Smooth muscle cell (in vitro differentiated cells): Measurements from ENCODE around the gene THEM5. TPM values are rescaled to one million over a fixed set of nuclear protein-coding genes. Genes with fewer than 3 reads are reported as not detected.

Experiments used
- DNase-seq: peaks from one replicate; lab custom pipeline; 2025; ENCODE audit not compliant: unreplicated experiment; lab: John Stamatoyannopoulos, UW
- H2AFZ ChIP-seq: fragments of 200-600 bp; sonication (generic); 2 replicates; pipeline ENCODE4 v1.6.0; 2016; ENCODE audit warnings: antibody characterized with exemption, low read depth, mild to moderate bottlenecking
- H3F3A ChIP-seq: fragments of 200-600 bp; sonication (generic); 2 replicates; pipeline ENCODE4 v1.6.0; 2017; ENCODE audit warnings: antibody characterized with exemption, low read depth
- H3K27ac ChIP-seq: fragments of 200-600 bp; sonication (generic); 2 replicates; pipeline ENCODE4 v1.5.1; 2016; ENCODE audit warnings: low read depth, mild to moderate bottlenecking
- H3K27me3 ChIP-seq: fragments of 200-600 bp; sonication (generic); 2 replicates; pipeline ENCODE4 v1.6.1; 2016; ENCODE audit warnings: low read depth, mild to moderate bottlenecking
- H3K36me3 ChIP-seq: fragments of 200-600 bp; sonication (generic); 2 replicates; pipeline ENCODE4 v1.5.1; 2016; ENCODE audit warnings: low read depth
- H3K4me1 ChIP-seq: fragments of 200-600 bp; sonication (generic); 2 replicates; pipeline ENCODE4 v1.5.1; 2016; ENCODE audit warnings: low read depth
- H3K4me2 ChIP-seq: fragments of 200-600 bp; sonication (generic); 2 replicates; pipeline ENCODE4 v1.6.0; 2016; ENCODE audit warnings: mild to moderate bottlenecking
- H3K4me3 ChIP-seq: fragments of 200-600 bp; sonication (generic); 2 replicates; pipeline ENCODE4 v1.5.1; 2016; ENCODE audit warnings: mild to moderate bottlenecking
- H3K79me2 ChIP-seq: fragments of 200-600 bp; sonication (generic); 2 replicates; pipeline ENCODE4 v1.6.0; 2016; ENCODE audit warnings: low read depth, mild to moderate bottlenecking
- H3K9ac ChIP-seq: fragments of 200-600 bp; sonication (generic); 2 replicates; pipeline ENCODE4 v1.6.0; 2016; ENCODE audit warnings: low read depth
- H3K9me3 ChIP-seq: fragments of 200-600 bp; sonication (generic); replicated peaks from 2 replicates; pipeline ENCODE4 v1.5.1; 2016; ENCODE audit warnings: low read depth
- H4K20me1 ChIP-seq: fragments of 200-600 bp; sonication (generic); 2 replicates; pipeline ENCODE4 v1.6.0; 2016; ENCODE audit warnings: low read depth
- WGBS: methylation state at CpG from one replicate; pipeline ENCODE4 v1.1.7; 2016; ENCODE audit warnings: low lambda C conversion rate; 5-methylcytosine and 5-hydroxymethylcytosine counted together
- polyA plus RNA-seq: library from polyadenylated mRNA; unstranded; fragments of >200 nt; fragmentation: Nextera tagmentation; extraction: Ambion mirVana; gene quantifications from 2 replicates; pipeline ENCODE4 v1.2.1, GENCODE V29; 2016
- total RNA-seq: library from RNA; depleted of rRNA; stranded (reverse); fragments of >200 nt; gene quantifications from 2 replicates; pipeline ENCODE4 v1.2.3, GENCODE V29; 2014
- TF ChIP-seq, protein P1 (sequence below): fragments of 200-600 bp; sonication (generic); IDR thresholded peaks from 2 replicates; pipeline ENCODE4 v1.5.1; 2017; ENCODE audit warnings: borderline replicate concordance, mild to moderate bottlenecking, antibody characterized with exemption; ENCODE audit not compliant: insufficient read depth, poor library complexity, severe bottlenecking

THEM5 gene
- total and polyA plus RNA-seq, 2 experiments from 2014 or later, result 0.76 to 1.0 TPM

DNA sequence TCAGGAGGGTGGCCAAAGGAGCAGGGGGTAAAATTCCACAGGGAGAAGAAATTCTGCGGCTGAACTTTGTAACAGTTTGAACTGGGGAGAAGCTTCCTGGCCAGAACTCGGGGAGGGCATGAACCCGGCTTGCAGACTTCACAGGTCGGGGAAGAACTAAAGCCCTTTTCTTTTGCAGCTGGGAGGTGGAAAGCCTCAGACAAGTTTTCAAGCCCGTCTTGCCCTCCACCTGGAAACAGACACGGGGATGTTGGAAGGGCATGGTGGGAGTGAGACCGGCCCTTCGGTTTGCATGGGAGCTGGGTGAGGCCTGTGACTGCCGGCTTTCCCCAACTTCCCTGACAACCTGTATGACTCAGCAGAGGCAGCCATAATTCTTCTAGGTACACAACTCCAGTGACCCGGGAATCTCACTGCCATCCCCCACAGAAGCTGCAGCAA is 44.5 kb upstream of the THEM5 start:
- 93% methylated on average over 10 of the region's 10 CpGs for WGBS
- Histone ChIP-seq H2AFZ (no peak overlapping the region), H3K4me2 (no peak overlapping the region), H3K4me1 (no peaks in the 10 kb centered on the region), H3K27me3 (no peaks in the 10 kb centered on the region), H3K4me3 (no peak overlapping the region), H3K27ac (no peak overlapping the region), H3K9me3 (peaks cover 6% of the 10 kb centered on the region), H3K9ac (no peak overlapping the region), H4K20me1 (peaks cover 5% of the 10 kb centered on the region), H3F3A (no peaks in the 10 kb centered on the region), H3K79me2 (peaks cover 16% of the 10 kb centered on the region), H3K36me3 (no peaks in the 10 kb centered on the region)
- DNase-seq, result no peak
- TF ChIP-seq, protein P1, sequence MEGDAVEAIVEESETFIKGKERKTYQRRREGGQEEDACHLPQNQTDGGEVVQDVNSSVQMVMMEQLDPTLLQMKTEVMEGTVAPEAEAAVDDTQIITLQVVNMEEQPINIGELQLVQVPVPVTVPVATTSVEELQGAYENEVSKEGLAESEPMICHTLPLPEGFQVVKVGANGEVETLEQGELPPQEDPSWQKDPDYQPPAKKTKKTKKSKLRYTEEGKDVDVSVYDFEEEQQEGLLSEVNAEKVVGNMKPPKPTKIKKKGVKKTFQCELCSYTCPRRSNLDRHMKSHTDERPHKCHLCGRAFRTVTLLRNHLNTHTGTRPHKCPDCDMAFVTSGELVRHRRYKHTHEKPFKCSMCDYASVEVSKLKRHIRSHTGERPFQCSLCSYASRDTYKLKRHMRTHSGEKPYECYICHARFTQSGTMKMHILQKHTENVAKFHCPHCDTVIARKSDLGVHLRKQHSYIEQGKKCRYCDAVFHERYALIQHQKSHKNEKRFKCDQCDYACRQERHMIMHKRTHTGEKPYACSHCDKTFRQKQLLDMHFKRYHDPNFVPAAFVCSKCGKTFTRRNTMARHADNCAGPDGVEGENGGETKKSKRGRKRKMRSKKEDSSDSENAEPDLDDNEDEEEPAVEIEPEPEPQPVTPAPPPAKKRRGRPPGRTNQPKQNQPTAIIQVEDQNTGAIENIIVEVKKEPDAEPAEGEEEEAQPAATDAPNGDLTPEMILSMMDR, result no peak

DNA sequence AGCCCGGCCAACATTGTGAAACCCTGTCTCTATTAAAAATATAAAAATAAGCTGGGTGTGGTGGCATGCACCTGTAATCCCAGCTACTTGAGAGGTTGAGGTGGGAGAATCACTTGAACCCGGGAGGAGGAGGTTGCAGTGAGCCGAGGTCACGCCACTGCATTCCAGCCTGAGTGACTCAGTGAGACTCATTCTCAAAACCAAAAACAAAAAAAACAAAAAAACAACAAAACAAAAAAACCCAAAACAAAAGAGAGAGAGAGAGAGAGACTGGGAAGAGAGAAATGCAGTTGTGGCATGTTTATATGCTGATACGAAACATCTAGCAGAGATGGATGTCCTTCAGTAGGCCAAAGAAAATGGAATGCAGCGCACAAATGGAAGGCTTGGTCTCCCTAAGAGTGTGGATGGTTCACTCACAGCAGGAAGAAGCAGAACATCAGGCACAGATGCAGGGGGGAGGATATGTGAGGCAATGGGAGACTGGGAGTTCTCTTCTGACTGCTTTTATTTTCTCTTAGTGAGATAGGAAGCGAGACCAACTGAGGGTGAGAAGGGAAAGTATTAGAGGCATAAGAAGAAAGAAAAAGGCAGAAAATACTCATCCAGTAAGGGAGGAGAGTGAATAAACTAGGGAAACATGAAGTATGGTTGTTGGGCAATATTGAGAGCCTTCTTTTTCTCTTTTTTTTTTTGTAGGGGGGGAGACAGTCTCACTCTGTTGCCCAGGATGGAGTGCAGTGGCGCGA is 39.8 kb upstream of the THEM5 start:
- H3K4me1 ChIP-seq, result no peaks in the 10 kb centered on the region
- H3K9ac ChIP-seq, result no peak overlapping the region
- no peak overlapping the region for H3K4me2 ChIP-seq
- H3F3A ChIP-seq, result no peaks in the 10 kb centered on the region
- TF ChIP-seq, protein P1, result no peak
- no peaks in the 10 kb centered on the region for H3K79me2 ChIP-seq
- H2AFZ ChIP-seq, result no peak overlapping the region
- H4K20me1 ChIP-seq, result peaks cover 5% of the 10 kb centered on the region
- no peaks in the 10 kb centered on the region for H3K9me3 ChIP-seq
- WGBS, result 94% methylated on average over 9 of the region's 9 CpGs
- peaks cover 5% of the 10 kb centered on the region for H3K36me3 ChIP-seq
- H3K27ac ChIP-seq, result no peak overlapping the region
- H3K27me3 ChIP-seq, result no peaks in the 10 kb centered on the region
- H3K4me3 ChIP-seq, result no peak overlapping the region
- DNase-seq, result no peak

DNA sequence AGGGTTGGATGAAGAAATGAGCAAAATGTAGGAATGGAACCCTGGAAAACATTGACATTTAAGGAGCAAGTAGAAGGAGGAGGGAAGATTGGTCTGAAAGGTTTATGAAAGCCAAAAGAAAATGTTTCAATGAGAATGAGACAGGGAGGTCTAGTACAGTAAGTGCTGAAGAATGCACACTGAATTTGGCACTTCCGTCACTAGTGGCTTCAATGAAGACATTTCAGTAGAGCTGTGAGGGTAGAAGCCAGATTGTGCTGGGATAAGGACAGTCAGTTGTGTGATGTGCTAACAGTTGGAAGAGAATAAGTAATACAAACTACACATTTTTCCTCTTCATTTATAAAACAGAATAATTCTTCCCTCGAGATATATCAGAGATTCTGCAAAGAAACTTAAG is 38.7 kb upstream of the THEM5 start:
- Histone ChIP-seq H3K79me2 (no peaks in the 10 kb centered on the region), H3K4me3 (no peak overlapping the region), H3K9me3 (no peaks in the 10 kb centered on the region), H3K36me3 (peaks cover 5% of the 10 kb centered on the region), H3K27ac (no peak overlapping the region), H3K4me1 (no peaks in the 10 kb centered on the region), H3F3A (no peaks in the 10 kb centered on the region), H4K20me1 (peaks cover 5% of the 10 kb centered on the region), H3K27me3 (no peaks in the 10 kb centered on the region), H3K4me2 (no peak overlapping the region), H3K9ac (no peak overlapping the region), H2AFZ (no peak overlapping the region)
- TF ChIP-seq, protein P1, result no peak
- 89% methylated on average over 2 of the region's 2 CpGs for WGBS
- DNase-seq, result no peak

DNA sequence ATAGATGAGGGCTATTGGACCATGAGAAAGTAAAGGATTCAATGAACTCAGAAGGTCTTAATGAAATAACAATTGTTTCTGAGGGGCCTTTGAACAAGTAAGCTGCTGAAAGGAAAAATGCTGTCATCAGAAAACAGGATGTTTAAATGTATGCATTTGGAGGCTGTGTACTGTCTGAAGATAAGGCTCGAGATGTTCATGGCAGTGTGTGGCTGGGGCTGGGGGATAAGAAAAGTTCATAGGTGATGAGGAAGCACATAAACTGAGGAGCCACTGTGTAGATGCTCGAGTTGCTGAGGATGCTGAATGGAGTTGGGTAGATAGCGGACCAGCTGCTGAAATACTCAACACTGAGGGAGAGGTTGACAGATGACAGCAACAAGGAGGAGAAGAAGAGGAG is 38.0 kb upstream of the THEM5 start:
- Histone ChIP-seq H3K36me3 (peaks cover 5% of the 10 kb centered on the region), H3K27ac (no peak overlapping the region)
- WGBS, result 65% methylated on average over 3 of the region's 3 CpGs

More for the DNA sequence above, 38.0 kb upstream of the THEM5 start:
- no peaks in the 10 kb centered on the region for H4K20me1 ChIP-seq
- H3K4me3 ChIP-seq, result no peak overlapping the region
- H3K27me3 ChIP-seq, result no peaks in the 10 kb centered on the region
- H3K9me3 ChIP-seq, result no peaks in the 10 kb centered on the region
- no peak overlapping the region for H3K9ac ChIP-seq
- TF ChIP-seq, protein P1, result no peak
- no peak for DNase-seq
- no peaks in the 10 kb centered on the region for H3K79me2 ChIP-seq
- H2AFZ ChIP-seq, result no peak overlapping the region
- no peaks in the 10 kb centered on the region for H3K4me1 ChIP-seq
- H3K4me2 ChIP-seq, result no peak overlapping the region
- H3F3A ChIP-seq, result no peaks in the 10 kb centered on the region
